Smooth muscle cell (in vitro differentiated cells): Measurements from ENCODE around the gene CREB3. TPM values are rescaled to one million over a fixed set of nuclear protein-coding genes. Genes with fewer than 3 reads are reported as not detected.

Experiments
- DNase-seq: peaks from one replicate; lab custom pipeline; 2025; ENCODE audit not compliant: unreplicated experiment; lab: John Stamatoyannopoulos, UW
- H2AFZ ChIP-seq: fragments of 200-600 bp; sonication (generic); 2 replicates; pipeline ENCODE4 v1.6.0; 2016; ENCODE audit warnings: antibody characterized with exemption, low read depth, mild to moderate bottlenecking
- H3F3A ChIP-seq: fragments of 200-600 bp; sonication (generic); 2 replicates; pipeline ENCODE4 v1.6.0; 2017; ENCODE audit warnings: antibody characterized with exemption, low read depth
- H3K27ac ChIP-seq: fragments of 200-600 bp; sonication (generic); 2 replicates; pipeline ENCODE4 v1.5.1; 2016; ENCODE audit warnings: low read depth, mild to moderate bottlenecking
- H3K27me3 ChIP-seq: fragments of 200-600 bp; sonication (generic); 2 replicates; pipeline ENCODE4 v1.6.1; 2016; ENCODE audit warnings: low read depth, mild to moderate bottlenecking
- H3K36me3 ChIP-seq: fragments of 200-600 bp; sonication (generic); 2 replicates; pipeline ENCODE4 v1.5.1; 2016; ENCODE audit warnings: low read depth
- H3K4me1 ChIP-seq: fragments of 200-600 bp; sonication (generic); 2 replicates; pipeline ENCODE4 v1.5.1; 2016; ENCODE audit warnings: low read depth
- H3K4me2 ChIP-seq: fragments of 200-600 bp; sonication (generic); 2 replicates; pipeline ENCODE4 v1.6.0; 2016; ENCODE audit warnings: mild to moderate bottlenecking
- H3K4me3 ChIP-seq: fragments of 200-600 bp; sonication (generic); 2 replicates; pipeline ENCODE4 v1.5.1; 2016; ENCODE audit warnings: mild to moderate bottlenecking
- H3K79me2 ChIP-seq: fragments of 200-600 bp; sonication (generic); 2 replicates; pipeline ENCODE4 v1.6.0; 2016; ENCODE audit warnings: low read depth, mild to moderate bottlenecking
- H3K9ac ChIP-seq: fragments of 200-600 bp; sonication (generic); 2 replicates; pipeline ENCODE4 v1.6.0; 2016; ENCODE audit warnings: low read depth
- H3K9me3 ChIP-seq: fragments of 200-600 bp; sonication (generic); replicated peaks from 2 replicates; pipeline ENCODE4 v1.5.1; 2016; ENCODE audit warnings: low read depth
- H4K20me1 ChIP-seq: fragments of 200-600 bp; sonication (generic); 2 replicates; pipeline ENCODE4 v1.6.0; 2016; ENCODE audit warnings: low read depth
- WGBS: methylation state at CpG from one replicate; pipeline ENCODE4 v1.1.7; 2016; ENCODE audit warnings: low lambda C conversion rate; 5-methylcytosine and 5-hydroxymethylcytosine counted together
- polyA plus RNA-seq: library from polyadenylated mRNA; unstranded; fragments of >200 nt; fragmentation: Nextera tagmentation; extraction: Ambion mirVana; gene quantifications from 2 replicates; pipeline ENCODE4 v1.2.1, GENCODE V29; 2016
- total RNA-seq: library from RNA; depleted of rRNA; stranded (reverse); fragments of >200 nt; gene quantifications from 2 replicates; pipeline ENCODE4 v1.2.3, GENCODE V29; 2014
- TF ChIP-seq, protein P1 (sequence below): fragments of 200-600 bp; sonication (generic); IDR thresholded peaks from 2 replicates; pipeline ENCODE4 v1.5.1; 2017; ENCODE audit warnings: borderline replicate concordance, mild to moderate bottlenecking, antibody characterized with exemption; ENCODE audit not compliant: insufficient read depth, poor library complexity, severe bottlenecking

The CREB3 gene
- total and polyA plus RNA-seq, 2 experiments from 2014 or later: 66.9 to 81.0 TPM

GRCh38 chr9:35737143-35737542 is 4.7 kb downstream of the CREB3 start:
- no peaks in the 10 kb centered on the region for H3K36me3 ChIP-seq
- peaks cover 9% of the 10 kb centered on the region for H3K4me1 ChIP-seq
- H4K20me1 ChIP-seq: peaks cover 17% of the 10 kb centered on the region
- H2AFZ ChIP-seq: no peak overlapping the region
- no peaks in the 10 kb centered on the region for H3K27me3 ChIP-seq
- no peak overlapping the region for H3K4me2 ChIP-seq
- H3K4me3 ChIP-seq: no peak overlapping the region
- H3K27ac ChIP-seq: no peak overlapping the region
- WGBS: 88% methylated on average over 7 of the region's 7 CpGs
- TF ChIP-seq, protein P1, sequence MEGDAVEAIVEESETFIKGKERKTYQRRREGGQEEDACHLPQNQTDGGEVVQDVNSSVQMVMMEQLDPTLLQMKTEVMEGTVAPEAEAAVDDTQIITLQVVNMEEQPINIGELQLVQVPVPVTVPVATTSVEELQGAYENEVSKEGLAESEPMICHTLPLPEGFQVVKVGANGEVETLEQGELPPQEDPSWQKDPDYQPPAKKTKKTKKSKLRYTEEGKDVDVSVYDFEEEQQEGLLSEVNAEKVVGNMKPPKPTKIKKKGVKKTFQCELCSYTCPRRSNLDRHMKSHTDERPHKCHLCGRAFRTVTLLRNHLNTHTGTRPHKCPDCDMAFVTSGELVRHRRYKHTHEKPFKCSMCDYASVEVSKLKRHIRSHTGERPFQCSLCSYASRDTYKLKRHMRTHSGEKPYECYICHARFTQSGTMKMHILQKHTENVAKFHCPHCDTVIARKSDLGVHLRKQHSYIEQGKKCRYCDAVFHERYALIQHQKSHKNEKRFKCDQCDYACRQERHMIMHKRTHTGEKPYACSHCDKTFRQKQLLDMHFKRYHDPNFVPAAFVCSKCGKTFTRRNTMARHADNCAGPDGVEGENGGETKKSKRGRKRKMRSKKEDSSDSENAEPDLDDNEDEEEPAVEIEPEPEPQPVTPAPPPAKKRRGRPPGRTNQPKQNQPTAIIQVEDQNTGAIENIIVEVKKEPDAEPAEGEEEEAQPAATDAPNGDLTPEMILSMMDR: no peak
- DNase-seq: no peak
- H3K79me2 ChIP-seq: peaks cover 27% of the 10 kb centered on the region
- no peak overlapping the region for H3K9ac ChIP-seq
- H3K9me3 ChIP-seq: no peaks in the 10 kb centered on the region
- H3F3A ChIP-seq: peaks cover 24% of the 10 kb centered on the region

- Histone ChIP-seq H3K9ac (no peak overlapping the region), H3K27ac (no peak overlapping the region), H3F3A (peaks cover 24% of the 10 kb centered on the region), H3K79me2 (peaks cover 32% of the 10 kb centered on the region), H3K4me2 (no peak overlapping the region), H3K9me3 (no peaks in the 10 kb centered on the region), H3K4me3 (no peak overlapping the region), H3K36me3 (no peaks in the 10 kb centered on the region), H3K4me1 (peaks cover 8% of the 10 kb centered on the region), H3K27me3 (no peaks in the 10 kb centered on the region), H4K20me1 (peaks cover 23% of the 10 kb centered on the region), H2AFZ (no peak overlapping the region)
- TF ChIP-seq, protein P1: no peak
- no peak for DNase-seq
- WGBS: 82% methylated on average over 4 of the region's 4 CpGs
Measured at GRCh38 chr9:35738186-35738585, 5.7 kb downstream of the CREB3 start.

DNA sequence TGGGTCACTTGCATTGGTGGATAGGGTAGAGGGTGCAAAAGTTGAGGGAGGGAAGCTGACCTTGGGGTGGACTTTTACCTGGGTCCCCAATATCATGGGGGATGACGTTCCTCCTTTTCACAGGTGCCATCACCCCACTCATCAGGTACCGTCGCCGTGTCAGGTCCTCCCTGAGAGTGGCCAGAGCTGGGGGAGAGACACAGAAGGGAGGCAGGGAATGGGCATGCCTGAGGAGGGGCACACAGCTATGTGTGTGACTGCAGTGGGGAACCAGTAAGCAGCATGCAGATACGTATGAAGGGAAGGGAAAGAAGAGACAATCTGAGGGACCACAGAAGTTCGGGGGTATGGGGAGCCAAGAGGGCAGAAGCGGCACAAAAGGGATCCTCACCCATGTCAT is 6.5 kb downstream of the CREB3 start:
- Histone ChIP-seq H4K20me1 (peaks cover 29% of the 10 kb centered on the region), H3K36me3 (no peaks in the 10 kb centered on the region), H2AFZ (no peak overlapping the region), H3K79me2 (peaks cover 32% of the 10 kb centered on the region), H3F3A (peaks cover 24% of the 10 kb centered on the region), H3K9ac (no peak overlapping the region), H3K4me3 (no peak overlapping the region), H3K27me3 (no peaks in the 10 kb centered on the region), H3K4me1 (peaks cover under 1% of the 10 kb centered on the region), H3K27ac (no peak overlapping the region), H3K9me3 (no peaks in the 10 kb centered on the region), H3K4me2 (no peak overlapping the region)
- DNase-seq: no peak
- 96% methylated on average over 7 of the region's 7 CpGs for WGBS
- TF ChIP-seq, protein P1: no peak

DNA sequence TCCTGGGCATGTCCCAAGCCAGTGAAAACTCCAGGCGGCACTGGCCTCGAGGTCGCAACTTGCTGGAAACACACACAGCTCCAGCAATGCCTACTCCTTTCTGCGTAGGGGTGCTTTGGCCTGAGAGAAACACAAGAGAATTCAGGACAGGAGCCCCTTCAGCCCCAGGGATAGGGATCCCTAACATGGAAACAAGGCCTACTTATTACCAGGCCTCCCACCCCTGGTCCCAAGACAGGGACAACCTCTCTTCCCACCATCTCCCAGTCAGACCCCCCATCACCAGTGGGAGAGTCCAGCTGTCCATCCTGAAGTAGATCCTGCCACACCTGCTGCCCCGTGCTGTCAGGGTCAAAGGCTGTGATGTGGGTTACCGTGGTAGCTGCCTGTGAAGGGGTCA is 7.8 kb downstream of the CREB3 start:
- H3K36me3 ChIP-seq: no peaks in the 10 kb centered on the region
- H3K4me1 ChIP-seq: no peaks in the 10 kb centered on the region
- TF ChIP-seq, protein P1: no peak
- no peak overlapping the region for H3K4me3 ChIP-seq
- H3K4me2 ChIP-seq: no peak overlapping the region
- H3K27me3 ChIP-seq: no peaks in the 10 kb centered on the region
- H3K79me2 ChIP-seq: peaks cover 32% of the 10 kb centered on the region
- peaks cover 43% of the 10 kb centered on the region for H4K20me1 ChIP-seq
- H3K27ac ChIP-seq: no peak overlapping the region
- WGBS: 96% methylated on average over 6 of the region's 6 CpGs
- peaks cover 16% of the 10 kb centered on the region for H3F3A ChIP-seq
- no peaks in the 10 kb centered on the region for H3K9me3 ChIP-seq
- no peak for DNase-seq
- H3K9ac ChIP-seq: no peak overlapping the region
- no peak overlapping the region for H2AFZ ChIP-seq
